ENCODE measurements around the gene SH2B3.

DNA sequence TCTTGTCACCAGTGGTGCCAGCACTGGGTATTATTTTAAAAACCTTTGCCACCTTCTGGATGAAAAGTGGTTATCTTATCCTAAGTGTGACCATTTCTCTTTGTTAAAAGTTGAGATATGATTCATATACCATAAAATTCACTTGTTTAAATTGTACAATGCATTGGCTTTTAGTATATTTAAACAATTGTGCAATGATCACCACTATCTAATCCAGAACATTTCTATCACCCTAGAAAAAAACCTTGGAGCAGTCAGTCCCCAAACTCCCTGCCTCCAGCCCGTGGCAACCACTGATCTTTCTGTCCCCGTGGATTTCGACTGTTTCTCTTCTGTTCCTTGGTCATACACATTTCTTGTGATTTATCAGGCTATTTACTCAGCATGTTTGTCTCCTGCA is 28.3 kb downstream of the SH2B3 start:
- TF ChIP-seq EZH2phosphoT487 (IDR thresholded peaks at IDR 0.05; ENCODE audit: borderline replicate concordance), result no peak
- TF ChIP-seq, protein P1, sequence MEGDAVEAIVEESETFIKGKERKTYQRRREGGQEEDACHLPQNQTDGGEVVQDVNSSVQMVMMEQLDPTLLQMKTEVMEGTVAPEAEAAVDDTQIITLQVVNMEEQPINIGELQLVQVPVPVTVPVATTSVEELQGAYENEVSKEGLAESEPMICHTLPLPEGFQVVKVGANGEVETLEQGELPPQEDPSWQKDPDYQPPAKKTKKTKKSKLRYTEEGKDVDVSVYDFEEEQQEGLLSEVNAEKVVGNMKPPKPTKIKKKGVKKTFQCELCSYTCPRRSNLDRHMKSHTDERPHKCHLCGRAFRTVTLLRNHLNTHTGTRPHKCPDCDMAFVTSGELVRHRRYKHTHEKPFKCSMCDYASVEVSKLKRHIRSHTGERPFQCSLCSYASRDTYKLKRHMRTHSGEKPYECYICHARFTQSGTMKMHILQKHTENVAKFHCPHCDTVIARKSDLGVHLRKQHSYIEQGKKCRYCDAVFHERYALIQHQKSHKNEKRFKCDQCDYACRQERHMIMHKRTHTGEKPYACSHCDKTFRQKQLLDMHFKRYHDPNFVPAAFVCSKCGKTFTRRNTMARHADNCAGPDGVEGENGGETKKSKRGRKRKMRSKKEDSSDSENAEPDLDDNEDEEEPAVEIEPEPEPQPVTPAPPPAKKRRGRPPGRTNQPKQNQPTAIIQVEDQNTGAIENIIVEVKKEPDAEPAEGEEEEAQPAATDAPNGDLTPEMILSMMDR (conservative IDR thresholded peaks at IDR 0.05; ENCODE audit: low read length), result no peak
